Naive B cell (primary cell): Measurements from ENCODE around the gene VWC2. TPM values are rescaled to one million over a fixed set of nuclear protein-coding genes. Genes with fewer than 3 reads are reported as not detected.

ENCODE experiments used
- ATAC-seq, 2 donors: fragments of 150-1000 bp; cut with Tn5 transposase; 2 replicates each; pipeline ENCODE4 v1.10.0; 2021; ENCODE audit warnings: low read depth in 2 of 2, mild to moderate bottlenecking in 2 of 2, moderate library complexity in 2 of 2
- DNase-seq: peaks from one replicate; pipeline ENCODE4 v3.0.0; 2022
- H3K27ac Mint-ChIP-seq, 6 donors: one replicate each; pipeline ENCODE4 v1.8.0; 2020 to 2022; ENCODE audit warnings: mild to moderate bottlenecking in 6 of 6, mixed read lengths in 6 of 6, moderate library complexity in 5 of 6, inconsistent platforms in 2 of 6
- H3K27me3 Mint-ChIP-seq, 3 donors: one replicate each; pipeline ENCODE4 v1.8.0; 2021 to 2022; ENCODE audit warnings: mixed read lengths in 3 of 3, mild to moderate bottlenecking in 1 of 3
- H3K36me3 Mint-ChIP-seq, 2 donors: one replicate each; pipeline ENCODE4 v1.8.0; 2020 to 2022; ENCODE audit warnings: mixed read lengths in 2 of 2, inconsistent platforms in 1 of 2, mild to moderate bottlenecking in 1 of 2
- H3K4me1 Mint-ChIP-seq, 3 donors: one replicate each; pipeline ENCODE4 v1.8.0; 2020 to 2022; ENCODE audit warnings: mixed read lengths in 3 of 3, inconsistent platforms in 1 of 3, mild to moderate bottlenecking in 1 of 3, moderate library complexity in 1 of 3
- H3K4me3 Mint-ChIP-seq, 8 donors: one replicate each; pipeline ENCODE4 v1.8.0; 2020 to 2022; ENCODE audit warnings: mild to moderate bottlenecking in 8 of 8, mixed read lengths in 8 of 8, moderate library complexity in 8 of 8, inconsistent platforms in 2 of 8
- H3K9me3 Mint-ChIP-seq, 7 donors: one replicate each; pipeline ENCODE4 v1.8.0; 2020 to 2022; ENCODE audit warnings: mixed read lengths in 7 of 7, mild to moderate bottlenecking in 5 of 7, inconsistent platforms in 2 of 7, moderate library complexity in 1 of 7
- polyA plus RNA-seq, 6 donors: library from polyadenylated mRNA; unstranded; fragments of 300-500 nt; fragmentation: Illumina TruSeq; gene quantifications; one replicate each; pipeline ENCODE4 v1.2.3, GENCODE V29; 2021; ENCODE audit warnings: low read depth in 6 of 6

VWC2 gene
- polyA plus RNA-seq, 6 donors from 2014 or later = not detected

- ATAC-seq (no peak), DNase-seq (no peak)
- peaks cover 0 to 3% (median 0%) of the 10 kb centered on the region in 7 donors for H3K9me3 Mint-ChIP-seq
- no peak overlapping the region for H3K4me3 Mint-ChIP-seq
- H3K4me1 Mint-ChIP-seq = no peaks in the 10 kb centered on the region
- H3K36me3 Mint-ChIP-seq = no peaks in the 10 kb centered on the region
- no peak overlapping the region for H3K27ac Mint-ChIP-seq
- H3K27me3 Mint-ChIP-seq = no peaks in the 10 kb centered on the region
Measured at GRCh38 chr7:49876202-49876601, 102.8 kb downstream of the VWC2 start.

GRCh38 chr7:49878089-49878488, 104.7 kb downstream of the VWC2 start:
- Mint-ChIP-seq H3K27ac (no peak overlapping the region), H3K4me3 (no peak overlapping the region), H3K9me3 (peaks cover 0 to 3% (median 0%) of the 10 kb centered on the region in 7 donors), H3K27me3 (peaks cover 0 to 12% (median 5%) of the 10 kb centered on the region in 3 donors), H3K36me3 (no peaks in the 10 kb centered on the region), H3K4me1 (no peaks in the 10 kb centered on the region)
- DNase-seq (no peak), ATAC-seq (no peak)

GRCh38 chr7:49878627-49879026, 105.2 kb downstream of the VWC2 start:
- no peak for ATAC-seq
- peaks cover 0 to 3% (median 0%) of the 10 kb centered on the region in 7 donors for H3K9me3 Mint-ChIP-seq
- no peak for DNase-seq
- no peaks in the 10 kb centered on the region for H3K36me3 Mint-ChIP-seq
- H3K27ac Mint-ChIP-seq = no peak overlapping the region
- H3K4me3 Mint-ChIP-seq = no peak overlapping the region
- H3K27me3 Mint-ChIP-seq = peaks cover under 1 to 14% (median 5%) of the 10 kb centered on the region in 3 donors
- H3K4me1 Mint-ChIP-seq = no peaks in the 10 kb centered on the region

- no peak for DNase-seq
- ATAC-seq = no peak
- Mint-ChIP-seq H3K4me3 (no peak overlapping the region), H3K27ac (peak overlapping the region in 1 of 6 donors; percentile 44), H3K27me3 (peaks cover 5 to 18% (median 7%) of the 10 kb centered on the region in 3 donors), H3K9me3 (peaks cover 0 to 3% (median 0%) of the 10 kb centered on the region in 7 donors), H3K36me3 (no peaks in the 10 kb centered on the region), H3K4me1 (no peaks in the 10 kb centered on the region)
Measured at GRCh38 chr7:49883933-49884332, 110.5 kb downstream of the VWC2 start.

GRCh38 chr7:49885593-49886285, 112.3 kb downstream of the VWC2 start:
- peaks cover 5 to 18% (median 7%) of the 10 kb centered on the region in 3 donors for H3K27me3 Mint-ChIP-seq
- no peaks in the 10 kb centered on the region for H3K36me3 Mint-ChIP-seq
- no peaks in the 10 kb centered on the region for H3K4me1 Mint-ChIP-seq
- H3K9me3 Mint-ChIP-seq = peaks cover 0 to 3% (median 0%) of the 10 kb centered on the region in 7 donors
- H3K27ac Mint-ChIP-seq = no peak overlapping the region
- no peak overlapping the region for H3K4me3 Mint-ChIP-seq
- ATAC-seq = no peak
- DNase-seq = no peak

GRCh38 chr7:49892481-49892880, 119.0 kb downstream of the VWC2 start:
- H3K9me3 Mint-ChIP-seq = peaks cover 0 to 2% (median 0%) of the 10 kb centered on the region in 7 donors
- no peak for ATAC-seq
- no peaks in the 10 kb centered on the region for H3K36me3 Mint-ChIP-seq
- H3K27me3 Mint-ChIP-seq = peaks cover 3 to 10% (median 5%) of the 10 kb centered on the region in 3 donors
- no peak for DNase-seq
- H3K4me3 Mint-ChIP-seq = no peak overlapping the region
- no peak overlapping the region for H3K27ac Mint-ChIP-seq
- no peaks in the 10 kb centered on the region for H3K4me1 Mint-ChIP-seq

- ATAC-seq = no peak
- no peak for DNase-seq
- H3K27ac Mint-ChIP-seq = no peak overlapping the region
- no peaks in the 10 kb centered on the region for H3K36me3 Mint-ChIP-seq
- peaks cover 0 to 2% (median 0%) of the 10 kb centered on the region in 7 donors for H3K9me3 Mint-ChIP-seq
- H3K27me3 Mint-ChIP-seq = peaks cover 3 to 10% (median 5%) of the 10 kb centered on the region in 3 donors
- H3K4me3 Mint-ChIP-seq = no peak overlapping the region
- H3K4me1 Mint-ChIP-seq = no peaks in the 10 kb centered on the region
Measured at GRCh38 chr7:49893131-49893530, 119.7 kb downstream of the VWC2 start.

- Mint-ChIP-seq H3K4me1 (no peaks in the 10 kb centered on the region), H3K27ac (no peak overlapping the region)
Measured at GRCh38 chr7:49894543-49894942, 121.1 kb downstream of the VWC2 start.

GRCh38 chr7:49911909-49912308, 138.5 kb downstream of the VWC2 start:
- ATAC-seq = no peak
- peaks cover 0 to 24% (median 2%) of the 10 kb centered on the region in 7 donors for H3K9me3 Mint-ChIP-seq
- H3K4me1 Mint-ChIP-seq = no peaks in the 10 kb centered on the region
- no peak overlapping the region for H3K27ac Mint-ChIP-seq
- H3K36me3 Mint-ChIP-seq = peaks cover 0 to 3% of the 10 kb centered on the region in 2 donors
- DNase-seq = no peak
- peaks cover 3 to 7% (median 4%) of the 10 kb centered on the region in 3 donors for H3K27me3 Mint-ChIP-seq
- H3K4me3 Mint-ChIP-seq = no peak overlapping the region

More at GRCh38 chr7:49894543-49894942, 121.1 kb downstream of the VWC2 start:
- ATAC-seq (no peak), DNase-seq (no peak)
- H3K36me3 Mint-ChIP-seq = no peaks in the 10 kb centered on the region
- peaks cover 0 to 2% (median 0%) of the 10 kb centered on the region in 7 donors for H3K9me3 Mint-ChIP-seq
- H3K4me3 Mint-ChIP-seq = no peak overlapping the region
- peaks cover 5 to 10% (median 8%) of the 10 kb centered on the region in 3 donors for H3K27me3 Mint-ChIP-seq

- no peak for DNase-seq
- Mint-ChIP-seq H3K27ac (no peak overlapping the region), H3K4me1 (no peaks in the 10 kb centered on the region), H3K27me3 (peaks cover 0 to 11% (median 0%) of the 10 kb centered on the region in 3 donors), H3K9me3 (peaks cover 6 to 14% (median 9%) of the 10 kb centered on the region in 7 donors), H3K36me3 (peaks cover 0 to 10% of the 10 kb centered on the region in 2 donors), H3K4me3 (no peak overlapping the region)
- ATAC-seq = no peak
Measured at GRCh38 chr7:49926720-49927119, 153.3 kb downstream of the VWC2 start.

- ATAC-seq (no peak), DNase-seq (no peak)
- peaks cover 0 to 11% (median 0%) of the 10 kb centered on the region in 3 donors for H3K27me3 Mint-ChIP-seq
- no peak overlapping the region for H3K4me3 Mint-ChIP-seq
- H3K36me3 Mint-ChIP-seq = peaks cover 0 to 10% of the 10 kb centered on the region in 2 donors
- H3K27ac Mint-ChIP-seq = no peak overlapping the region
- H3K9me3 Mint-ChIP-seq = peaks cover 6 to 21% (median 12%) of the 10 kb centered on the region in 7 donors
- no peaks in the 10 kb centered on the region for H3K4me1 Mint-ChIP-seq
Measured at GRCh38 chr7:49927631-49928030, 154.2 kb downstream of the VWC2 start.

- H3K4me3 Mint-ChIP-seq = no peak overlapping the region
- DNase-seq (no peak), ATAC-seq (no peak)
- H3K27ac Mint-ChIP-seq = no peak overlapping the region
- no peaks in the 10 kb centered on the region for H3K4me1 Mint-ChIP-seq
- H3K36me3 Mint-ChIP-seq = peaks cover 0 to 10% of the 10 kb centered on the region in 2 donors
- peaks cover 0 to 11% (median 0%) of the 10 kb centered on the region in 3 donors for H3K27me3 Mint-ChIP-seq
- peaks cover 8 to 24% (median 15%) of the 10 kb centered on the region in 7 donors for H3K9me3 Mint-ChIP-seq
Measured at GRCh38 chr7:49928787-49929186, 155.3 kb downstream of the VWC2 start.

- no peak for DNase-seq
- H3K9me3 Mint-ChIP-seq = peaks cover 8 to 24% (median 15%) of the 10 kb centered on the region in 7 donors
- H3K4me1 Mint-ChIP-seq = no peaks in the 10 kb centered on the region
- H3K27me3 Mint-ChIP-seq = peaks cover 0 to 9% (median 7%) of the 10 kb centered on the region in 3 donors
- H3K4me3 Mint-ChIP-seq = no peak overlapping the region
- no peak overlapping the region for H3K27ac Mint-ChIP-seq
- ATAC-seq = no peak
- peaks cover 0 to 10% of the 10 kb centered on the region in 2 donors for H3K36me3 Mint-ChIP-seq
Measured at GRCh38 chr7:49931627-49932026, 158.2 kb downstream of the VWC2 start.

GRCh38 chr7:49937608-49938007, 164.2 kb downstream of the VWC2 start:
- no peak for ATAC-seq
- H3K4me3 Mint-ChIP-seq = no peak overlapping the region
- H3K27me3 Mint-ChIP-seq = peaks cover 0 to 8% (median 5%) of the 10 kb centered on the region in 3 donors
- DNase-seq = no peak
- no peaks in the 10 kb centered on the region for H3K36me3 Mint-ChIP-seq
- no peaks in the 10 kb centered on the region for H3K4me1 Mint-ChIP-seq
- H3K9me3 Mint-ChIP-seq = peaks cover 7 to 20% (median 13%) of the 10 kb centered on the region in 7 donors
- H3K27ac Mint-ChIP-seq = no peak overlapping the region
